GM12878 (cell line): ENCODE measurements around the gene GZF1.

Experiments
- CHD2 ChIP-seq: IDR thresholded peaks from 2 replicates; pipeline ENCODE4 v1.6.1; 2011; ENCODE audit warnings: low read depth, low read length, improper control_type of control experiment, borderline replicate concordance
- CREM ChIP-seq: IDR thresholded peaks from 2 replicates; pipeline ENCODE4 v1.6.1; 2014; ENCODE audit warnings: antibody characterized with exemption, low read depth
- CTCF ChIP-seq, 3 experiments: IDR thresholded peaks in 2 of 3; conservative IDR thresholded peaks in 1 of 3; 2 replicates each; pipeline ENCODE4 v1.5.1; 2011; ENCODE audit warnings: low read depth in 3 of 3, low read length in 3 of 3, mild to moderate bottlenecking in 3 of 3, control low read depth in 2 of 3, moderate library complexity in 2 of 3, inconsistent platforms in 1 of 3, mixed read lengths in 1 of 3; ENCODE audit not compliant: control insufficient read depth in 2 of 3, insufficient read depth in 1 of 3; ENCODE audit errors: extremely low read depth in 1 of 3
- E2F4 ChIP-seq: IDR thresholded peaks from 2 replicates; pipeline ENCODE4 v1.6.1; 2012; ENCODE audit warnings: low read depth, low read length, improper control_type of control experiment
- E2F8 ChIP-seq: fragments of 450-650 bp; IDR thresholded peaks from 2 replicates; pipeline ENCODE4 v1.6.1; 2018; ENCODE audit warnings: mild to moderate bottlenecking, low read depth, moderate library complexity; ENCODE audit not compliant: partially characterized antibody
- EGR1 ChIP-seq, 2 experiments: IDR thresholded peaks; 1 replicate in 1 of 2; 2 replicates in 1 of 2; pipeline ENCODE4 v1.6.1; 2011 to 2012; ENCODE audit warnings: low read depth in 2 of 2, low read length in 2 of 2, borderline replicate concordance in 1 of 2, mild to moderate bottlenecking in 1 of 2, moderate library complexity in 1 of 2
- HCFC1 ChIP-seq: fragments of 150-350 bp; IDR thresholded peaks from 2 replicates; pipeline ENCODE4 v1.6.1; 2014; ENCODE audit warnings: low read length
- MAX ChIP-seq: IDR thresholded peaks from 2 replicates; pipeline ENCODE4 v1.6.1; 2012; ENCODE audit warnings: low read depth, low read length, improper control_type of control experiment
- NRF1 ChIP-seq: conservative IDR thresholded peaks from 2 replicates; pipeline ENCODE4 v1.6.1; 2011; ENCODE audit warnings: mild to moderate bottlenecking, low read depth, low read length, improper control_type of control experiment
- PML ChIP-seq: IDR thresholded peaks from 2 replicates; pipeline ENCODE4 v1.6.1; 2012; ENCODE audit warnings: low read length, inconsistent platforms
- POLR2A ChIP-seq: IDR thresholded peaks from 2 replicates; pipeline ENCODE4 v1.6.1; 2011; ENCODE audit warnings: low read depth, mild to moderate bottlenecking, low read length
- POLR2AphosphoS5 ChIP-seq: IDR thresholded peaks from 2 replicates; pipeline ENCODE4 v1.6.1; 2011; ENCODE audit warnings: mild to moderate bottlenecking, low read length, inconsistent platforms
- ZBTB11 ChIP-seq: fragments of 450-650 bp; formaldehyde crosslinking; IDR thresholded peaks from 2 replicates; pipeline ENCODE4 v1.5.0; 2022; ENCODE audit warnings: mild to moderate bottlenecking, missing genetic modification characterization

GRCh38 chr20:23320317-23320716 lies 41.7 kb upstream of the GZF1 start:
- TF ChIP-seq CTCF (IDR thresholded peaks at IDR 0.05 in 2 of 3, conservative IDR thresholded peaks at IDR 0.05 in 1 of 3; ENCODE audit: control insufficient read depth in 2 of 3, extremely low read depth in 1 of 3, insufficient read depth in 1 of 3, low read depth in 3 of 3, low read length in 3 of 3) (peak in 2 of 3 experiments; percentile 23 to 34; a peak in 1 of 6 replicates), POLR2A (no peak), E2F8 (no peak), ZBTB11 (CRISPR knock-in tag) (no peak), E2F4 (no peak), EGR1 (IDR thresholded peaks at IDR 0.05; ENCODE audit: borderline replicate concordance in 1 of 2, low read depth in 2 of 2, low read length in 2 of 2) (no peak), POLR2AphosphoS5 (no peak), CHD2 (no peak), CREM (no peak), PML (no peak), NRF1 (no peak), MAX (no peak), HCFC1 (no peak)
